OCI-LY1 (cell line): ENCODE data around the gene IRX1.

Experiments used
- H2AFZ ChIP-seq: fragments of 200-600 bp; sonication (generic), shearing (Covaris generic); 2 replicates; pipeline ENCODE4 v1.6.0; 2014; ENCODE audit warnings: antibody characterized with exemption, mild to moderate bottlenecking, low read length
- H3F3A ChIP-seq: fragments of 200-600 bp; sonication (generic), shearing (Covaris generic); 2 replicates; pipeline ENCODE4 v1.6.0; 2014; ENCODE audit warnings: mild to moderate bottlenecking, antibody characterized with exemption, low read length, moderate library complexity; ENCODE audit not compliant: insufficient read depth
- H3K27ac ChIP-seq: fragments of 200-600 bp; sonication (generic); 2 replicates; pipeline ENCODE4 v1.5.1; 2014; ENCODE audit warnings: low read length, mixed run types, mild to moderate bottlenecking, low read depth; ENCODE audit not compliant: poor library complexity, severe bottlenecking
- H3K27me3 ChIP-seq: fragments of 200-600 bp; sonication (generic); 2 replicates; pipeline ENCODE4 v1.6.0; 2014; ENCODE audit warnings: antibody characterized with exemption, mild to moderate bottlenecking, low read length, moderate library complexity; ENCODE audit not compliant: insufficient read depth
- H3K36me3 ChIP-seq: fragments of 200-600 bp; sonication (generic); 2 replicates; pipeline ENCODE4 v1.6.1; 2014; ENCODE audit warnings: mild to moderate bottlenecking, antibody characterized with exemption, low read length, moderate library complexity, mixed read lengths; ENCODE audit not compliant: insufficient read depth
- H3K4me1 ChIP-seq: fragments of 200-600 bp; sonication (generic); 2 replicates; pipeline ENCODE4 v1.5.1; 2014; ENCODE audit warnings: mild to moderate bottlenecking, low read length, moderate library complexity; ENCODE audit not compliant: insufficient read depth, severe bottlenecking
- H3K4me2 ChIP-seq: fragments of 200-600 bp; sonication (generic), shearing (Covaris generic); 2 replicates; pipeline ENCODE4 v1.6.1; 2014; ENCODE audit warnings: low read length
- H3K4me3 ChIP-seq: fragments of 200-600 bp; sonication (generic); 2 replicates; pipeline ENCODE4 v1.5.1; 2014; ENCODE audit warnings: low read length, low read depth, mild to moderate bottlenecking, mixed read lengths; ENCODE audit not compliant: poor library complexity, severe bottlenecking
- H3K79me2 ChIP-seq: fragments of 200-600 bp; shearing (Covaris generic); 2 replicates; pipeline ENCODE4 v1.6.1; 2016; ENCODE audit warnings: mixed run types, low read length, mixed read lengths; ENCODE audit not compliant: insufficient read depth
- H3K9ac ChIP-seq: fragments of 200-600 bp; sonication (generic), shearing (Covaris generic); 2 replicates; pipeline ENCODE4 v1.6.1; 2014; ENCODE audit warnings: mild to moderate bottlenecking, low read length, mixed read lengths
- H3K9me2 ChIP-seq: fragments of 200-600 bp; sonication (generic), shearing (Covaris generic); 2 replicates; pipeline ENCODE4 v1.6.1; 2014; ENCODE audit warnings: low read depth, mild to moderate bottlenecking, low read length, mixed read lengths
- H3K9me3 ChIP-seq: fragments of 200-600 bp; shearing (Covaris generic); 2 replicates; pipeline ENCODE4 v1.6.1; 2014; ENCODE audit warnings: low read length, mixed read lengths
- H4K20me1 ChIP-seq: fragments of 200-600 bp; sonication (generic), shearing (Covaris generic); 2 replicates; pipeline ENCODE4 v1.6.0; 2016; ENCODE audit warnings: mild to moderate bottlenecking, low read length; ENCODE audit not compliant: insufficient read depth
- EZH2 ChIP-seq: fragments of 200-600 bp; sonication (generic), shearing (Covaris generic); IDR thresholded peaks from 2 replicates; pipeline ENCODE4 v1.8.0; 2017; ENCODE audit warnings: borderline replicate concordance, mixed run types, mild to moderate bottlenecking, antibody characterized with exemption, low read length, moderate library complexity, mixed read lengths
- TF ChIP-seq, protein P1 (sequence below): fragments of 200-600 bp; sonication (generic), shearing (Covaris generic); IDR thresholded peaks from 2 replicates; pipeline ENCODE4 v1.5.1; 2017; ENCODE audit warnings: mild to moderate bottlenecking, antibody characterized with exemption, low read length, moderate library complexity, mixed read lengths

The IRX1 gene

DNA sequence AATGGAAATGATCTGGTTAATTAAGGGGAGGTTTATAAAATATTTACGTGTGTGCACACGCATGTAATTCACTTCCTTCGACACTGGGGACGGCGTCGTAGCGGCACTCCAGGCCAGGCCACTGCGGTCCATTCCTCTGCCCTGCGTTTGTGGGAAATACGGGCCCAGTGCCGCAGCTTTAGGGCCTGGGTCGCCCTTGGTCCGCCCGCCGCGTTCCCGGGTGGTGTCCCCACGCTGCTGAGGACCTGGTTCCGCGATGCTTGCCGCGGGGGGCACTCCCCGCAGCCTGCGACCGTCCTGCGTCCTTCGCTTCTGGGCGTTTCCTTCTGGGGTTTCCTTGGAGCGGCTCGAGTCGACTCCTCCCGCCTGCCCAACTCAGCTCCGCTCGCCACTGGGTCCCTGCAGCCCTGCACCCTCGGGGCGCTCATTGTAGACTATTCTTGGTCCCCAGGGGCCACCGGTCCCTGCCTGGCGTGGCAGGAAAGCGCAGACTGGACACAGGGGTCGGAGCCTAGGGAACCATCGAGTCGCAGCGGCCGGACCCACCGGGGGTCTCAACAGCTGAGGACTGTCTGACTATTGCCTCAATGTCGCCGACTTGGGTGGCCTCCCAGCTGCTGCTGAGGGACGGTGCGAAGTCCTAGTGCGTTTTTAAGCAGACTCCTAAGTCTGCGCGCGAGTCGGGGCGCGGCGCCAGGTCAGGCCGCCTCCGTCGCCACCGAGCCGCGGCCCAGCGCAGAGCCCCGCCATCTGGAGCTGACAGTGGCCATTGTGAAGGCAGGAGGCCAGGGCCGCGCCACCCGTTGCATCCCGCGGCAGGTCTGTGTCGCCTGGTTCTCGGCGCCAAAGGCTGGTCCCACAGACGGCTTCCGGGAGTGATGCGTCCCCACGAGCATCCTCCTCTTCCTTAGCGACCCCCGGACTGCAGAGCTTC, 4.4 kb upstream of the IRX1 start:
- Histone ChIP-seq H3K9me2 (no peaks in the 10 kb centered on the region), H3K27me3 (no peaks in the 10 kb centered on the region), H3K4me2 (no peak overlapping the region), H4K20me1 (no peaks in the 10 kb centered on the region), H3K9ac (no peak overlapping the region), H3K36me3 (no peaks in the 10 kb centered on the region), H3K79me2 (no peaks in the 10 kb centered on the region), H2AFZ (no peak overlapping the region), H3K4me3 (no peak overlapping the region), H3F3A (no peaks in the 10 kb centered on the region), H3K27ac (no peak overlapping the region), H3K4me1 (no peaks in the 10 kb centered on the region), H3K9me3 (no peaks in the 10 kb centered on the region)
- TF ChIP-seq EZH2 = no peak

DNA sequence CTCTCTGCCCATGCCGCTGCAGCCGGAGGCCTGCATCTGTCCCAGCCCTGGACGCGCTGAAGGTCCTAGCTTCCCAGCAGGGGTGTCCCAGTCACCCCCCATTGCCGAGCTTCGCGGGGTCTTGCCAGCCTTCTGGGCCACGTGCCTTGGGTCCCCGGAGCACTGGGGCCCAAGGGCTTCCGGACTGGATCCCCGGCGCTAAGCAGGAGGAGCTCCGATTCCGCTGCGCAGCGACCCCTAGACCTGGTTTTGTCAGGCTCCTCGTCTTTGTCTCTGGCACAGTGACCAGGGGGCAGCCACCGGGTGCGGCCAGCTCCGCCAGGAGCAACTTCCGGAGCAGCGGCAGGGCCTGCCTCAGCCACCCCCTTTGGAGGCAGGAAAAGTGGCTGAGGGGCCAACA, 3.3 kb upstream of the IRX1 start:
- no peaks in the 10 kb centered on the region for H3K27me3 ChIP-seq
- H3K9me2 ChIP-seq = no peaks in the 10 kb centered on the region
- no peak overlapping the region for H3K9ac ChIP-seq
- no peaks in the 10 kb centered on the region for H3K36me3 ChIP-seq
- H4K20me1 ChIP-seq = no peaks in the 10 kb centered on the region
- H3K9me3 ChIP-seq = no peaks in the 10 kb centered on the region
- no peak overlapping the region for H2AFZ ChIP-seq
- no peaks in the 10 kb centered on the region for H3K4me1 ChIP-seq
- no peak overlapping the region for H3K4me2 ChIP-seq
- no peak overlapping the region for H3K4me3 ChIP-seq
- no peak overlapping the region for H3K27ac ChIP-seq
- H3K79me2 ChIP-seq = no peaks in the 10 kb centered on the region
- TF ChIP-seq EZH2 = no peak
- TF ChIP-seq, protein P1, sequence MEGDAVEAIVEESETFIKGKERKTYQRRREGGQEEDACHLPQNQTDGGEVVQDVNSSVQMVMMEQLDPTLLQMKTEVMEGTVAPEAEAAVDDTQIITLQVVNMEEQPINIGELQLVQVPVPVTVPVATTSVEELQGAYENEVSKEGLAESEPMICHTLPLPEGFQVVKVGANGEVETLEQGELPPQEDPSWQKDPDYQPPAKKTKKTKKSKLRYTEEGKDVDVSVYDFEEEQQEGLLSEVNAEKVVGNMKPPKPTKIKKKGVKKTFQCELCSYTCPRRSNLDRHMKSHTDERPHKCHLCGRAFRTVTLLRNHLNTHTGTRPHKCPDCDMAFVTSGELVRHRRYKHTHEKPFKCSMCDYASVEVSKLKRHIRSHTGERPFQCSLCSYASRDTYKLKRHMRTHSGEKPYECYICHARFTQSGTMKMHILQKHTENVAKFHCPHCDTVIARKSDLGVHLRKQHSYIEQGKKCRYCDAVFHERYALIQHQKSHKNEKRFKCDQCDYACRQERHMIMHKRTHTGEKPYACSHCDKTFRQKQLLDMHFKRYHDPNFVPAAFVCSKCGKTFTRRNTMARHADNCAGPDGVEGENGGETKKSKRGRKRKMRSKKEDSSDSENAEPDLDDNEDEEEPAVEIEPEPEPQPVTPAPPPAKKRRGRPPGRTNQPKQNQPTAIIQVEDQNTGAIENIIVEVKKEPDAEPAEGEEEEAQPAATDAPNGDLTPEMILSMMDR = no peak
- H3F3A ChIP-seq = no peaks in the 10 kb centered on the region

DNA sequence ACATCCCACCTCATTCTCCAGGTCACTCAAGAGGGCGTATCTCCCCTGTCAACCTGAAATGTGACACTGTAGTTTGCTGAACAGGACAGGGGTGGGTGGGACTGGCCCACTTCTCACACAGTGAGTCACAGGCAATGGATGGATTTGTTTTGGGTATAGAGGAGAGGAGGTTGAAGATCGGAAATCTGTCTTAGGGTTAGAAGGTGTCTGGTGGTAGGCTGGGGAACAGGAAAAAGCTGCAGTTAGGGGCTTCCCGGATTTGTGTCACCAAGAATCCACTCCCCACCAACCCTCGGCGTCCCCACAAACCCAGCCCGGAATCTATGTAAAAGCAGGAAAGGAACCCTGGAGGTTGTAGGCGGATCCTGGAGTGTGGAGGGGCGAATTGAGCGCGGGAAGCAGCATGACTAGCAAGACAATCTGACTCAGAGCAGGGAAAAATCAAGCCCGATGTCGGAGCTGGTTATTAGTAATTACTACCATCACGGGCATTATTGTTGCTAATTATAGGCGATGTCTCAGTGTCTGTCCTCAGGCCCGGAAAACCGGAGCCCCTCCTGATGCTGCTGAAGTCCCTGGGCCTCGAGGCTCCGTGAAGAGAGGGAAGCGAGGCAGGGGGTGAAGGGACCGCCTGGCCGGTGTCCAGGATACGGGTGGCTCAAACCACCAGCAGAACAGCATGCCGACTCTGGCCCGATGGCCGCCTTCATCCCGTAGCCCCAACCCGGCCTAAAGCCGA, 1.7 kb upstream of the IRX1 start:
- Histone ChIP-seq H3K9ac (no peak overlapping the region), H3K36me3 (no peaks in the 10 kb centered on the region), H4K20me1 (no peaks in the 10 kb centered on the region), H2AFZ (no peak overlapping the region), H3K4me2 (no peak overlapping the region), H3K4me3 (no peak overlapping the region), H3K9me3 (no peaks in the 10 kb centered on the region), H3K9me2 (no peaks in the 10 kb centered on the region), H3K4me1 (no peaks in the 10 kb centered on the region), H3F3A (no peaks in the 10 kb centered on the region), H3K27ac (no peak overlapping the region), H3K79me2 (no peaks in the 10 kb centered on the region), H3K27me3 (no peaks in the 10 kb centered on the region)
- TF ChIP-seq, protein P1 = no peak
- TF ChIP-seq EZH2 = no peak
